Erythroblast (primary cell): ENCODE measurements around the gene PDCD10.

ENCODE experiments used
- GATA1 ChIP-seq: IDR thresholded peaks from 2 replicates; pipeline ENCODE4 v1.6.1; 2011; ENCODE audit warnings: low read depth, mild to moderate bottlenecking, control low read depth, low read length, moderate library complexity
- POLR2A ChIP-seq: IDR thresholded peaks from 2 replicates; pipeline ENCODE4 v1.6.1; 2011; ENCODE audit warnings: mild to moderate bottlenecking, low read length

- no peak for TF ChIP-seq POLR2A
- no peak for TF ChIP-seq GATA1
These were observed 1.6 kb upstream of the PDCD10 start for GRCh38 chr3:167736264-167736787.
